Activated CD4-positive, alpha-beta T cell treated with anti-CD3 and anti-CD28 coated beads for 48 hours (primary cell): ENCODE measurements around the gene CFAP97D2.
"Not testable (repeated sequence)": the region's sequence is repeated elsewhere in the genome, so short reads cannot be mapped to it uniquely, and the experiment has no call there.

Experiments used
- DNase-seq: peaks from one replicate; pipeline ENCODE4 v3.0.0-alpha.2; 2020

The CFAP97D2 gene

DNA sequence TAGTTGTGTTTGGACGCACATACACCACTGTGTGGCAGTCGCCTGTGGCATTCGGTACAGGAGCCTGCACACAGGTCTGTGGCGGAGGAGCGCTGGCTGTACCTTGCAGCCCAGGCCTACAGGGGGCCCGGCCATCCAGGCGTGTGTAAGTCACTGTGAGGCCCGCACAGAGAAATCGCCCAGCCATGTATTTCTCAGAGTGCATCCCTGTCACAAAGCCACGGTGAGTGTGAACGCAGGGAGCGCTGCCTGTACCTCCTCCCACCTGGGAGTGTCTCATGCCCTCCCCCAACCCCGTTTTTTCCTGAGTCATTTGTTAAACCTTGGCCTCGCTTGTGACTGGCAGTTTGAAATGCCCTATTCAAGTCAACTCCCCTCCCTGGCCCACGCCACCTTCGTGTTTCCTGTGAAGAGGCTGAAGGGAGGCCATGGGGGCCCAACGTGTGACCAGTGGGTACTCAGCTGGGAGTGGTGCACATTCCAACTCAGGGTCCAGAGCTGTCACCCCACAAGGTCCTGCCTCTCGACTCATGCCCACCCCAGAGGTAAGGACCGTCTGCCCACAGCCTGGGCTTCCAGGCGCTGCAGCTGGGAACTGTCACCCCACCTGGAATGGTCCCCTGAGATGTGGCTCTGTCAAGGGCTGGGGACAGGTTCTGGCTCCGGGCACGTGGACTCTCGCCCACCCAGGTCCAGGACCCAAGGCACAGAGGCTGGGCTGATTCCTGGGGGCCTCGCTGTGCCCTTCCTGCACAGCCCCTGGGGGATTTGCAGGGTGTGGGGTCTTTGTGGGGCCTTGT is 35.1 kb upstream of the CFAP97D2 start:
- peak; percentile 71 for DNase-seq

DNA sequence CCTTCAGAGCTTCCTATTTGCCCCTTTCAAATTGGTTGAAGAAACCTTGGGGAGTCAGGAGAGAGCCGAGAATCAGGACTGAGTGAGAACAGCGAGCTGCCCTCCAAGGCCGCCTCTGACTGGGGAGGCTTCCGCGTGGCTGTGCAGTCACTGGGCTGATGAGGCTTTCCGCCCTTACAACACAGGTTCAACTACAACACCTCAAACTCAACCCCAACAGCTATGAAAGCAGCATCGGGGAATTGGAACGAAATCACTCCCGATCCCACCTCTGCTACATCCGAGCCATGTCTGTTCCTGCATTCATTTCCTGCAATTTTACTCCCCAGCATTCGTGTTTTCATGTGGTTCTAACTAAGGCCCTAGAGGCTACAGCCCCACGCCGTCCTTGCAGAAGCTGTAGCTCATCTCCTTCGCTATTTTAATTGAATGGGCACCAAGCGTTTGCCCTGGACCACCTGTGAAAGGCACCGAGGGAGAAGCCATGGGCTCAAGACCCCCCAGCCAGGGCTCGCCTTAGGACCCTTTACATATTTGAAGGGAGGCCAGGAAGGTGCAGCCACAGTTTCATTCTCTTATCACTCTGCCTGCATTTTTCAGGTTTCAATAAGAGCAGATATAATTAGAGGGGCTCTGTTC is 34.3 kb upstream of the CFAP97D2 start:
- DNase-seq, result no peak

DNA sequence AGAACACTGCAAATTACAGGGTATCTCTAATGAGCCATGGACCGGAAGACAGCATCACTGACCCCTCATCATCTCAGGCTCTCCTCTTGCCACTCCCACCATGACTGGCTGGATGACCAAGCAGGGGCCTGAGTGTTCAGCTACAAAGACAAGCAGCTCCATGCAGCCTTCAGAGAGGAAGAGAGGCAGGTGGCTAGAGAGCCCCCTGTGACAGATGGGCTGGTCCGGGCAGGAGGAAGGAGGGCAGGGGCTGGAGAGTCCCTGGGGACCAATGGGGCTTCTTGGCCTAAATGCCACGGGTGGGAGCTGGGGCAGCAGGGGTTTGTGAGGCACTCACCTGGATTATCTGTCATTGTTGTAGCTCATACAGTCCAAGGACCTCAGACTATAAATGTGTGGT is 33.8 kb upstream of the CFAP97D2 start:
- no peak for DNase-seq

DNA sequence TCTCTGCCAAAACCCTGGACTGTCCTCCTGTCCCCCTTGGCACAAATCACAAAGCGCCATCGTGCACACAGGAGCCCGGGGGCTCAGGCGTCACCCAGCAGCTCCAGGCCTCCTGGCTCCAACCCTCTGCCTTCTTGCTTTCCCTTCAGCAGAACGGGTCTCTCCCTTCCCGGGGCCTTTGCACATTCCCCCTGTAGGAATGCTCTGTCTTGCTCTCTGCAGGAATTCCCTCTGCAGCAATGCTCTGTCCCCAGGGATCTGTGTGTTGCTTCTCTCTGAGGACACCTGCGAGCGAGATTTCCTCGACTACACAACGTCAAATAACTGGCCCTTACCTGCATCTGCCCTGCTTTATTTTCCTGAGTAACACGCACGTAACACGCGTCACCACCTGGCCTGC is 33.3 kb upstream of the CFAP97D2 start:
- no peak for DNase-seq

DNA sequence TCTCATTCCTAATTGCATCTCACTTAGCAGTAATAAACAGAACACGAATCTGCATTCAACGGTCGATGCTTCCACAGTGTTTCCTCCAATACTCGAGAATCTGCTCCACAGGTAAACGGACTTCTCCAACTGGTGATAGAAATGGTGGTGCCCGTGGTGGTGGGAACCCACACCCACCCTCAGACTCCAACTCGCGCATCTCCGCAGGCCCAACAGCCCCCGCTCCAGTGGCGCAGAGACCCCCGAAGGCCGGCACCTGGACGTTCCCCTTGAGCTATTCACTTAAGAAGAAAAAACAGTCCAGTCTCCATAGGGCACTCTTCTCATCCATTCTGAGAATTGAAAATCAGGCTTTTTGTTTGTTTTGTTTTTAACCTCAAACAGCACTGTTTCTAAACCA is 32.9 kb upstream of the CFAP97D2 start:
- DNase-seq, result no peak

DNA sequence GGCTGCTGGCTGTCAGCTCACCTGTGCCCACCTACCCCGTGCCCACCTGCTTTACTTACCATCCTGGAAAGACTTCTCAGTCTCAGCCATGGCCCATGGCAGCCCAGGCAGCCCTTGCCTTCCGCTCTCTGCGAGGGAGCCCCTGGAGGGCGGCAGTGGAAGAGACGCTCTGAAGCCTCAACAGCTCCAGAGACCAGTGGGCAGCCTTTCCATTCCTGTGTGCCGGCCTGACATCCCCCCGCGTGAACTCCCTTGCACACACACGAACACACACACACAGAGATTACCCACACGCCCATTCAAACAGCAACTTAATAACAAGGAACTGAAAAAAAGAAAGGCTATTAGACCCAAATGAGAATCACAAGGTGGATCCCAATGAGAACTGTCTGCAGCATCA is 32.4 kb upstream of the CFAP97D2 start:
- DNase-seq, result peak; percentile 39

DNA sequence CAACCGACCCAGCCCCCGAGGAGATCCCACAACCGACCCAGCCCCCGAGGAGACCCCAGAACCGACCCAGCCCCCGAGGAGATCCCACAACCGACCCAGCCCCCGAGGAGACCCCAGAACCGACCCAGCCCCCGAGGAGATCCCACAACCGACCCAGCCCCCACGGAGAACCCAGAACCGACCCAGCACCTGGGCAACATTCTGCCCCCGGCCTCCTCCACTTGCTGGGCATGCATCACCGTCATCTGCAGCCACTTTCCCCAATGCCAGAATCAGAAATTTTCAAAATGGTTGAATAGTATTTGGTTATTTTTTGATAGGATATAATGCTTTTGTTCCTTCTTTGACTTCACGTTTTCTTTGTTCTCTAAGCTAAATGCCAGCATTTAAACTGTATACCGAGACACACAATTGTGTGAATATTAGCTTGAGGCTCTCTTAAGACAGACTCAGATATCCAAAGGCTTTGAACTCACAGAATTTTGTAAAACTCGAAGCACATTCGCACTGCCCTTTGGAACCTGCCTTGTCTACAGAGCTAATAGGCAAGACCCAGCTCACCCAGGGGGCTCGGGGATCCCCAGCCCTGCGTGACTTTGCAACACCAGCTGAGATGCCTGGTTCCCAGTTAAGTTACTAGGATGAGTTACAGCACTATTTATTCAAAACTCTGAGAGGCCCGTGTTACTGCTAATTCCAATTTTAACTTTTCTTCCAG is 31.1 kb upstream of the CFAP97D2 start:
- no peak for DNase-seq

DNA sequence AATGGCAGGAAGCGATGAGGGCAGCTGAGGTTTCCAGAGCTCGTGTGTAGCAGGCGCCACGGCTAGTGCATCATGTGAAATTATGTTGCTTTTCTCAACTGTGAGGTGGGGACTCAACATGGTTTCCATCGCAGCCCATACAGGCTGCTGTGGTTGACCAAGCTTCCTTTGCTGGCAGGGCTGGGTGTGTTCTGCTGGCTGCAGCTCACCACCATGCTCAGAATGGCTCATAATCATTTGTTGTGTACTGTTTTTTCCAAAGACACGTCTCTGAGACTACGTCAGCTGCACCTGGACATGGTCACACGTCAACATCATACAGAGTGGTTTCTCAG is 30.6 kb upstream of the CFAP97D2 start:
- DNase-seq, result peak; percentile 85

DNA sequence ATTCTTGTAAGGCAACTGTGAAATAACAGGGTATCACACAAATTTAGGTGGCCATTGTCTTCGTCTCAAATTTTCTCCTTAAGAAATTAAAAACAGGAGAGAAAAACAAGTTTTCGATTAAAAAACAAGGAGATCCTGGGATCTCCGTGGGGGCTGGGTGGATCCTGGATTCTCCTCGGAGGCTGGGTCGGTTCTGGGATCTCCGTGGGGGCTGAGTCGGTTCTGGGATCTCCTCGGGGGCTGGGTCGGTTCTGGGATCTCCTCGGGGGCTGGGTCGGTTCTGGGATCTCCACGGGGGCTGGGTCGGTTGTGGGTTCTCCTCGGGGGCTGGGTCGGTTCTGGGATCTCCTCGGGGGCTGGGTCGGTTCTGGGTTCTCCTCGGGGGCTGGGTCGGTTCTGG is 30.2 kb upstream of the CFAP97D2 start:
- DNase-seq, result not testable (repeated sequence)

DNA sequence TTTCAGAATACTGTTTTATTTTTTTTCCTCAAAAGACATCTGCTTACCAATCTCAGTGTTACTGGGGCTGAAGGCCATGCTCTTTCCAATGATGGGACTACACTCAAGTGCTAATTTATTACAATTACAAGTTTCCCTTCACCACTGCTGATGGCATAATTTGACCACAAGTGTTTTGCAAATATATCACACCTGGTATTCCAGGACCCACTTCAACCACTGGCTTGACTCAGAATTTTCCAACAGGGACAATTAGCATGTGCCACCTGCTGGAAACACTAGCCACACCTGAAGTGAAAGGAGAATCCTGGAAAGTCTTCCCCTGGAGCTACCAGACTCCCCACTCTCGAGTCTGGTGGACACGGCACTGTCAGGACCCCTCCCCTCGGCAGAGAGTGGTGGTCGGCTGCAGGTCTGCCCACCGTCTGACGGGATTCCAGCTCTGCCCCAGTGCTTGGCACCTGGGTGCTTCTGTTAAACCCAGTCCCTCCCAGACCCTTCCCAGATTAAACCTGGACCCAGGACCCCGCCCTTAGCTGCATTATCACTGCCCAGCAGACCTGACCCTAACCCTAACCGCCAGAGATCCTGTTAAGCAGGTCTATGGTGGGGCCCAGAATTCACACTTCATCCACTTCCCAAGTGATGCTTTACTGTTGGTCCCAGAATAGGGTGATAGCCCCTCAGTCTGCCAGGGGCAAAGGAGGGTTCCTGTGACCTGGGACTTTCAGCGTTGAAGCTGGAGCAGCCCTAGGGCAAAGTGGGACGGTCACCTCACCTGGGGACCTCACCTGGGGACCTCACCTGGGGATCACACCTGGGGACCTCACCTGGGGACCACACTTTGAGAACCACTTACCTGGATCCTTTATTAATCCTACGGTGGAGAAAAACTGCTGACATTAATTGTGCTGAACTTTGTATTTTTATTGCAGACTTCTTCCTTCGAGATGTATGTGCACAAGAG is 29.0 kb upstream of the CFAP97D2 start:
- no peak for DNase-seq

DNA sequence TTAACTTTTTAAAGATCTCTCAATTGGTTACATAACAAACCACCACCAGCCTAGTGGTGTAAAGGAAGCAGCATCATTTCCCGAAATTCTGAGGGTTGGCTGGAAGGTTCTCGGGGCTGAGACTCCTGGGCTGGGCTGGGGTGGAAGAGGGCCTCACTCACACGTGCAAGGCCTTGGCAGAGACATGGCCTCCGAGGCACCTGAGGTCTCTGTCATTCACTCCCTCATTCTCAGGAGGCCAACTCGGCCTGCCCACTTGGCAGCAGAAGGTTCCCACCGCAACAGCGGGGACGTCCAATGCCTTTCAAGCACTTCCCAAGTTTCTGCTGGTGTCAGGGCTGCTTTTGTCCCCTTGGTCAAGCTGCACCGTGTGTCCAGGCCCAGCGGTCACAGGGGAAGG is 28.0 kb upstream of the CFAP97D2 start:
- no peak for DNase-seq

DNA sequence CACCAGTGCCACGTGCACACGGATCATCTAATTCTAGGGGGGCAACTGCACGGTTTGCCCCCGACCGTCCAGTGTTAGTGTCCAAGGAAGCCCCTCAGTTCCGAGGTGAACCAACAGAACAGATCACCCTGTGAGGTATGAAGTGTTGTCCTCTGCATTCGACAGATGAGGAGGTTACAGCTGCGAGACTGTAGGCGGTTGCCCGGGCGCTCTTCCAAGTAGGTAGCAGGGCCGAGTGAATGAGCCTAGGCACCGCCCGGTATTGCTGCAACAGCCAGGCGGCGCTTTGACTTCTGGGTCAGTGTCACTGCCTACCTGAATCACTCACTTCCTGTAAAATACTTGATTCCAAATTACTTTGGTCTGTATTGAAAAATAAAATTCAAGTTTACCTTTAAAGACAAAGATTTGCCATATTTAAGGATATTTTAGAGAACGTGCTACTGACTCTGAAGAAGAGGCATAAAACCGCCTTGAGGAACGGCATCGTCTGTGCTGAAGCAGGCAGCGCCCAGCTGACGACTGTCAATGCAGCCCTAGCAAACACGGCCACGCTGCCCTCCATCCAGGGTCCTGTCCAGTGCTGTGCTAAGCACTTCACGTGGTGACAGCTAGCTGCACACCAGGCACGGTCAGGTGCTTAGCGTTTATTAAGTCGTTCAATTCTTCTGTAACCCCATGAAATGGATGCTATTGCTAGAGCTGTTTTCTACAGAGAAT is 27.3 kb upstream of the CFAP97D2 start:
- peak; percentile 73 for DNase-seq

DNA sequence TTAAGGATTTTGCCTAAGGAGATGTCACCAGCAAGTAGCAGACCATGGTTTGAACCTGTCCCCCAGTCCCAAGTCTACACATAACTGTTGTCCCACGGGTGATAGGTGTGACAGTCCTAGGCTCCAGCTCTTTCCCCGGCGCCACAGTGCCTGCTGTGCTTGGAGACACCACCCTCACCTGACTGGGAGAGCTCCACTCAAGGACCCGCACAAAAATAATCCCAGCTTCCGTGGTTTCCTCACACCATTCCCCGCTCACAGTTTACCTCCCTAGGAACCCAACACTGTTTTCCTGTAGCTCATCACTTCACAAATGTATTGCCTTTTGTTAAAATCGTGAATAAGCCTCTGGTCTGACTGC is 26.8 kb upstream of the CFAP97D2 start:
- DNase-seq, result no peak

DNA sequence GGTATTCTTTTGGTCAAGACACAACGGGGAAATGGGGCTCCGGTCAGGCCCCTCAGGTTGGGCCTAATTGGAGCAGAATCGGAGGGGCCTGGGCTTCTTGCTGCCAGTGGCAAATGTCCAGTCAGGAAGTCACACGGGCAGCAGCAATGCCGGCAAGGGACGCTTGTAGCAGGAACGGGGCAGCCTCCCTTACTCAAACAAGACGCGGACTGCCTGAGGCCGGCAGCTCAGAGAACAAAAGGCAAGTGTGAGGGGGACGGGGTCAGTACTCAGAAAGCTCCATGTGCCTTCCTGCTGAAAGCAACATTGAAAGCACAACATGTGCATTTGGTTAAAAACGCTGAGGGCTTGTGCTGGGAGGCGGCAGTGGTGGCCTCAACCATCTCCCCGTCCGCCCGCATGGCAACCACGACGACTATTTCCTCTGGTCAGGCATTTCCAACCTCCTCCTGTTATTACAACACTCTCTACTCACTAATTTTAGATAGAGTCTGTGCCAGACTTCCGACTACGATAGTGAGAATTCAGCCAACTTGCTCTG is 26.2 kb upstream of the CFAP97D2 start:
- DNase-seq, result no peak

DNA sequence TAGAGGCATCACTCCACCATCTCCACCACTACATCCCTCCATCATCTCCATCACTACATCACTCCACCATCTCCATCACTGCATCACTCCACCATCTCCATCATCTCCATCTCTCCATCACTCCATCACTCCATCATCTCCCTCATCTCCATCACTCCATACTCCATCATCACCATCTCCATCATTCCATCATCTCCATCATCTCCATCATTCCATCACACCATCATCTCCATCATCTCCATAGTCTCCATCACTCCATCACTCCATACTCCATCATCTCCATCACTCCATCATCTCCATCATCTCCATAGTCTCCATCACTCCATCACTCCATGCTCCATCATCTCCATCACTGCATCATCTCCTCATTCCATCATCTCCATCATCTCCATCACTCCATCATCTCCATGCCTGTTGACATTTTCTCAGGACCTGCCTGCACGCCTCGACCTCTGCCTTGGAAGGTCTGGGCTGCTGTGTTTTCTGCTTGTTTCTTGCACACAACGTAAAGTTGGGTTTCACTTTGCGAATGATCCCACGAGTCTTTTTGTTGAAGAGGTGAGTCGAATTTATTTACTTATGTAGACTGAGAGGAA is 25.5 kb upstream of the CFAP97D2 start:
- no peak for DNase-seq

DNA sequence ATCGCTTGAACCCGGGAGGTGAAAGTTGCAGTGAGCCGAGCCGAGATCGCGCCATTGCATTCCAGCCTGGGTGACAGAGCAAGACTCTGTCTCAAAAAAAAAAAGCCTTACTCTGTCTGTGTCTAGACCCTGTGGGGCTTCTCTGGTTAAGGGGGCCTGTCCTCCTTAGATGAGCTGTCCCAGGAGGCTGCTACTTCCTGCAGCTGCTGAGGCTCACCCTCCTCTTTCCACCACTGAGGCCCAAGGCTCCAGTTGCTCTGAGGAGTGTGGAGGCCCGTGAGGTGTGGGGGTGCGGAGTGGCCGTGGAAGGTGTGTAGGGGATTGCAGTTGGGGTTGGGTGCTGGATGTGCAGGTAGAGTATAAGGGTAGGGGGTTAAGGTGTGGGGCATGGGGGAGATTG is 24.6 kb upstream of the CFAP97D2 start:
- no peak for DNase-seq

DNA sequence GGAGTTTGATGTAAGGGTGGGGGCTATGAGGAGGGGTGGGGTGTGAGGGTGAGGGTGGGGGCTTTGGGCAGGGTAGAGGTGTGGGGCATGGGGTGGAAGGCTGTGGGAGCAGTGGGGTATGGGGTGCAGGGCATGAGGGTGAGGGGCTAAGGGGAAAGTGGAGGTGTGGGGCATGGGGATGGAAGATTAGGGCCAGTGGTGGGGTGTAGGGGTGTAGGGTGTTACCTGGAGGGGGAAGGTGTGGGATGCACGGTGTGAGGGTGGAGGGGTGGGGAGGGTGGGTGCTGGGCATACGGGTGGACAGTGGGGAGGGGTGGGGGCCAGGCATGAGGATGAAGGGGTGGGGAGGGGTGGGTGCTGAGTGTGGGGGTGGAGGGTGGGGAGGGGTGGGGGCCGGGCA is 23.7 kb upstream of the CFAP97D2 start:
- DNase-seq, result no peak

DNA sequence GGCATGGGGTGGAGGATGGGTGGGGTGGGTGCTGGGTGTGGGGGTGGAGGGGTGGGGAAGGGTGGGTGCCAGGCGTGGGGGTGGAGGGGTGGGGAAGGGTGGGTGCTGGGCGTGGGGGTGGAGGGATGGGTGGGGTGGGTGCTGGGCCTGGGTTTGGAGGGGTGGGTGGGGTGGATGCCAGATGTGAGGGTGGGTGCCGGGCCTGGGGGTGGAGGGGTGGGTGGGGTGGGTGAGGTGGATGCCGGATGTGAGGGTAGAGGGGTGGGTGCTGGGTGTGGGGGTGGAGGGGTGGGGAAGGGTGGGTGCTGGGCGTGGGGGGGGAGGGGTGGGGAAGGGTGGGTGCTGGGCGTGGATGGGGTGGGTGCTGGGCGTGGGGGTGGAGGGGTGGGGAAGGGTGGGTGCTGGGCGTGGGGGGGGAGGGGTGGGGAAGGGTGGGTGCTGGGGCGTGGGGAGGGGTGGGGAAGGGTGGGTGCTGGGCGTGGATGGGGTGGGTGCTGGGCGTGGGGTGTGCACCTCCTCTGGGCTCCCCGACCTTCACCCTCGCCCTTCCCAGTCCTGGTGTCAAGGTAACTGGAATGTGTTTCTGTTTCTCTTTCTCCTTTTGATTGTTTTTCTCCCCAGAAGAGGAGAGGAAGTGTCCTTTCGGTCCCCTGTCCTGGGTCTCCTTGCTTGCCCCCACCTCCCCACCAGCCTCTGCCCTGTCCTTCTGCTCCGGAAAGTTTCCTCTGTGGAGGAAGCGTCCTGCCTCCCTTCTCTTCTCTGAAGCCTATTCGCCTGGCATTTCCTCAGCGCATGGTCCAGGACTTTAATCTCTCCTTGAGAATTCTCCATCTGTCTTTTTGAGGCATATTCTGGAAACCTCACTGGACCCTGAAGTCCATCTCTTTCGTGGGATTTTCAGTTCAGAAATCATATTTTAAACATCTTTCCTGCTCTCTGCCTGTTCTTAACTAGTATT is 22.9 kb upstream of the CFAP97D2 start:
- DNase-seq, result no peak

DNA sequence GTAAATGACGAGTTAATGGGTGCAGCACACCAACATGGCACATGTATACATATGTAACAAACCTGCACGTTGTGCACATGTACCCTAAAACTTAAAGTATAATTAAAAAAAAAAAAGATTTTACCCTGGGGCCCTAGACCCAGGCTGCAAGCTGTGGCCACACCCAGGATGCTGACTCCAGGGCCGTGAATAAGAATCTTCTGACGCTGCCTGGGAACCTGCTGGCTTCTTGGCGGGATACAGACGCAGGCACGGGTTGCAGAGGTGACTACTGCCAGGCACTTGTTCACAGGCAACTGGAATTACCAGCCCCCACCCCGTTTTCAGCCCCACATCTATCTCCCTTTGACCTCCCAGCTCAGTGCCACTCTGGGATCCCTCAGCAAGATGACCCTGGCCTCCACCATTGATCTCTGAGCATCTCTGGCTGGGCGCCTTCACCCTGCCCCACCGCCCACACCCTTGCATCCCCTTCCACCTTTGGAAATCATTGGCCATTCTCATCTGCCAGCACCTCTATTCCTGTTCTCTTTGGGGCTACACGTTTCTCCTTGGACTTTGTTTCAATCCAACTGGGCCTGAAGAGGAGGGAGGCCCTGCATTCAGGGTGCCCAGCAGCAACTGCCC is 21.1 kb upstream of the CFAP97D2 start:
- DNase-seq, result no peak
